ENCODE results near the gene GUCY1A2. TPM values are rescaled to one million over a fixed set of nuclear protein-coding genes. Genes with fewer than 3 reads are reported as not detected.

The GUCY1A2 gene
- total RNA-seq, 4 donors from 2014 or later = 22.6 to 147 (median 71.3) TPM

- no peak for TF ChIP-seq CTCF (IDR thresholded peaks at IDR 0.05)
- TF ChIP-seq POLR2A (IDR thresholded peaks at IDR 0.05) = no peak
- intact Hi-C loops (cut with DNase I; ENCODE audit: low total_unique reads) = no loop called here
- no peaks in the 10 kb centered on the region for H3K27me3 ChIP-seq
- H3K4me1 ChIP-seq = no peaks in the 10 kb centered on the region
- no peaks in the 10 kb centered on the region for H3K36me3 ChIP-seq
- DNase-seq = no peak
- no peaks in the 10 kb centered on the region for H3K9me3 ChIP-seq
- peak overlapping the region; percentile 67 for H3K27ac ChIP-seq
- no peak overlapping the region for H3K4me3 ChIP-seq
Measured at GRCh38 chr11:106733635-106734034, 284.6 kb downstream of the GUCY1A2 start.

- H3K4me3 ChIP-seq = no peak overlapping the region
- H3K4me1 ChIP-seq = no peaks in the 10 kb centered on the region
- no peaks in the 10 kb centered on the region for H3K27me3 ChIP-seq
- intact Hi-C loops (cut with DNase I; ENCODE audit: low total_unique reads) = no loop called here
- TF ChIP-seq POLR2A (IDR thresholded peaks at IDR 0.05) = no peak
- TF ChIP-seq CTCF (IDR thresholded peaks at IDR 0.05) = no peak
- no peaks in the 10 kb centered on the region for H3K36me3 ChIP-seq
- DNase-seq = no peak
- no peak overlapping the region for H3K27ac ChIP-seq
- H3K9me3 ChIP-seq = no peaks in the 10 kb centered on the region
Measured at GRCh38 chr11:106728859-106729258, 289.4 kb downstream of the GUCY1A2 start.

- Histone ChIP-seq H3K9me3 (no peaks in the 10 kb centered on the region), H3K36me3 (no peaks in the 10 kb centered on the region), H3K4me3 (no peak overlapping the region), H3K27ac (no peak overlapping the region), H3K27me3 (no peaks in the 10 kb centered on the region), H3K4me1 (no peaks in the 10 kb centered on the region)
- TF ChIP-seq CTCF (IDR thresholded peaks at IDR 0.05) (no peak), POLR2A (IDR thresholded peaks at IDR 0.05) (no peak)
- intact Hi-C loops (cut with DNase I; ENCODE audit: low total_unique reads) = no loop called here
- no peak for DNase-seq
Measured at GRCh38 chr11:106728379-106728778, 289.9 kb downstream of the GUCY1A2 start.

- intact Hi-C loops (cut with DNase I; ENCODE audit: low total_unique reads) = no loop called here
- Histone ChIP-seq H3K27me3 (no peaks in the 10 kb centered on the region), H3K9me3 (no peaks in the 10 kb centered on the region), H3K4me1 (no peaks in the 10 kb centered on the region), H3K4me3 (no peak overlapping the region), H3K36me3 (no peaks in the 10 kb centered on the region), H3K27ac (no peak overlapping the region)
- TF ChIP-seq POLR2A (IDR thresholded peaks at IDR 0.05) (no peak), CTCF (IDR thresholded peaks at IDR 0.05) (no peak)
- DNase-seq = no peak
Measured at GRCh38 chr11:106727256-106727655, 291.0 kb downstream of the GUCY1A2 start.

- no peak overlapping the region for H3K4me3 ChIP-seq
- H3K27ac ChIP-seq = peak overlapping the region; percentile 64 to 69
- H3K4me1 ChIP-seq = no peaks in the 10 kb centered on the region
- DNase-seq = no peak
- H3K36me3 ChIP-seq = no peaks in the 10 kb centered on the region
- no peaks in the 10 kb centered on the region for H3K27me3 ChIP-seq
- TF ChIP-seq CTCF (IDR thresholded peaks at IDR 0.05) (no peak), POLR2A (IDR thresholded peaks at IDR 0.05) (no peak)
- intact Hi-C loops (cut with DNase I; ENCODE audit: low total_unique reads) = no loop called here
- no peaks in the 10 kb centered on the region for H3K9me3 ChIP-seq
Measured at GRCh38 chr11:106724293-106724892, 293.9 kb downstream of the GUCY1A2 start.

Measured in uterus (tissue), 4 donors.